Activated naive CD8-positive, alpha-beta T cell treated with anti-CD3 and anti-CD28 coated beads, Interleukin-2, amount 10 ng/mL, durations not matched to agents 7 days and 5 days (primary cell): ENCODE data around the gene POLE4. TPM values are rescaled to one million over a fixed set of nuclear protein-coding genes. Genes with fewer than 3 reads are reported as not detected.
A peak's percentile ranks its signal among the peaks of the same experiment; 100 is the strongest.

Experiments
- ATAC-seq: fragments of 150-1000 bp; cut with Tn5 transposase; one replicate; pipeline ENCODE4 v1.10.0; 2021; ENCODE audit warnings: low read depth, moderate library complexity
- POLR2A ChIA-PET: fragments of 350-600 bp; sonication (Branson Sonifier 250); formaldehyde crosslinking; loops from one replicate; lab custom pipeline; 2021; ENCODE audit warnings: antibody characterized with exemption; lab: Charles Lee
- DNase-seq: peaks from one replicate; pipeline ENCODE4 v3.0.0; 2021
- H3K27ac Mint-ChIP-seq: one replicate; pipeline ENCODE4 v1.8.0; 2022; ENCODE audit warnings: mild to moderate bottlenecking, mixed read lengths
- H3K27me3 Mint-ChIP-seq: one replicate; pipeline ENCODE4 v1.8.0; 2022; ENCODE audit warnings: mild to moderate bottlenecking, moderate library complexity, mixed read lengths
- H3K36me3 Mint-ChIP-seq: one replicate; pipeline ENCODE4 v1.8.0; 2021; ENCODE audit warnings: mild to moderate bottlenecking, mixed read lengths
- H3K4me1 Mint-ChIP-seq: one replicate; pipeline ENCODE4 v1.8.0; 2021; ENCODE audit warnings: mixed read lengths
- H3K4me3 Mint-ChIP-seq: one replicate; pipeline ENCODE4 v1.8.0; 2022; ENCODE audit warnings: mild to moderate bottlenecking, moderate library complexity, mixed read lengths
- H3K9me3 Mint-ChIP-seq: one replicate; pipeline ENCODE4 v1.8.0; 2021; ENCODE audit warnings: mixed read lengths
- total RNA-seq, 2 experiments: library from RNA; stranded (reverse); gene quantifications; one replicate each; pipeline ENCODE4 v1.2.3, GENCODE V29; 2021

Gene POLE4
- 10 to 100 TPM; 42.5 to 43.8 TPM for total RNA-seq

GRCh38 chr2:74958274-74959105 lies at the start of gene POLE4:
POLE4 (plus strand) TSS chr2:74958643; CDS start chr2:74958680, 37 bp downstream.
- POLR2A ChIA-PET, result interaction anchor here (1.3 kb wide), 1 partner anchor 13 kb away, joined by 5 read pairs; no protein-coding TSS in a partner anchor
- ATAC-seq (peak; percentile 91), DNase-seq (peak; percentile 96)
- peak within 1 kb of the TSS; percentile 81 for H3K4me3 Mint-ChIP-seq
- no peaks in the 10 kb centered on the region for H3K27me3 Mint-ChIP-seq
- H3K4me1 Mint-ChIP-seq, result peaks cover 25% of the 10 kb centered on the region
- peaks cover 25% of the 10 kb centered on the region for H3K36me3 Mint-ChIP-seq
- H3K9me3 Mint-ChIP-seq, result no peaks in the 10 kb centered on the region
- H3K27ac Mint-ChIP-seq, result peak within 1 kb of the TSS; percentile 85

GRCh38 chr2:74908748-74909444 lies 49.5 kb upstream of the POLE4 start:
- peaks cover 43% of the 10 kb centered on the region for H3K27me3 Mint-ChIP-seq
- peak; percentile 14 for ATAC-seq
- H3K4me3 Mint-ChIP-seq, result peak overlapping the region; percentile 34
- no peak overlapping the region for H3K27ac Mint-ChIP-seq
- H3K9me3 Mint-ChIP-seq, result no peaks in the 10 kb centered on the region
- H3K4me1 Mint-ChIP-seq, result peaks cover 5% of the 10 kb centered on the region
- POLR2A ChIA-PET, result no interaction called here
- peaks cover 1% of the 10 kb centered on the region for H3K36me3 Mint-ChIP-seq
- no peak for DNase-seq

- H3K9me3 Mint-ChIP-seq, result no peaks in the 10 kb centered on the region
- peaks cover 13% of the 10 kb centered on the region for H3K4me1 Mint-ChIP-seq
- peaks cover 1% of the 10 kb centered on the region for H3K36me3 Mint-ChIP-seq
- ATAC-seq (no peak), DNase-seq (no peak)
- H3K27ac Mint-ChIP-seq, result no peak overlapping the region
- POLR2A ChIA-PET, result no interaction called here
- H3K27me3 Mint-ChIP-seq, result peaks cover 51% of the 10 kb centered on the region
- no peak overlapping the region for H3K4me3 Mint-ChIP-seq
Measured at GRCh38 chr2:74910245-74910644, 48.2 kb upstream of the POLE4 start.

GRCh38 chr2:74911061-74911460 lies 47.4 kb upstream of the POLE4 start:
- Mint-ChIP-seq H3K4me3 (no peak overlapping the region), H3K36me3 (peaks cover 1% of the 10 kb centered on the region), H3K27me3 (peaks cover 52% of the 10 kb centered on the region), H3K4me1 (peaks cover 20% of the 10 kb centered on the region), H3K27ac (no peak overlapping the region), H3K9me3 (no peaks in the 10 kb centered on the region)
- DNase-seq, result no peak
- POLR2A ChIA-PET, result no interaction called here
- no peak for ATAC-seq

GRCh38 chr2:74915743-74916142 lies 42.7 kb upstream of the POLE4 start:
- H3K27me3 Mint-ChIP-seq, result peaks cover 53% of the 10 kb centered on the region

GRCh38 chr2:74916394-74916793 lies 42.0 kb upstream of the POLE4 start:
- POLR2A ChIA-PET, result no interaction called here
- H3K27me3 Mint-ChIP-seq, result peaks cover 56% of the 10 kb centered on the region
- no peak overlapping the region for H3K27ac Mint-ChIP-seq
- H3K4me1 Mint-ChIP-seq, result peaks cover 19% of the 10 kb centered on the region
- no peak overlapping the region for H3K4me3 Mint-ChIP-seq
- H3K36me3 Mint-ChIP-seq, result no peaks in the 10 kb centered on the region
- ATAC-seq (no peak), DNase-seq (no peak)
- H3K9me3 Mint-ChIP-seq, result no peaks in the 10 kb centered on the region

More at GRCh38 chr2:74915743-74916142, 42.7 kb upstream of the POLE4 start:
- Mint-ChIP-seq H3K9me3 (no peaks in the 10 kb centered on the region), H3K4me1 (peaks cover 19% of the 10 kb centered on the region), H3K36me3 (no peaks in the 10 kb centered on the region), H3K4me3 (no peak overlapping the region), H3K27ac (no peak overlapping the region)
- ATAC-seq, result peak; percentile 77
- POLR2A ChIA-PET, result interaction anchor here (0.6 kb wide), 1 partner anchor 29 kb away, joined by 3 read pairs; no protein-coding TSS in a partner anchor
- DNase-seq, result peak; percentile 71

- Mint-ChIP-seq H3K9me3 (no peaks in the 10 kb centered on the region), H3K4me3 (no peak overlapping the region), H3K27me3 (peaks cover 47% of the 10 kb centered on the region), H3K27ac (no peak overlapping the region), H3K4me1 (peaks cover 19% of the 10 kb centered on the region), H3K36me3 (no peaks in the 10 kb centered on the region)
- ATAC-seq (no peak), DNase-seq (no peak)
- POLR2A ChIA-PET, result no interaction called here
Measured at GRCh38 chr2:74917702-74918619, 40.5 kb upstream of the POLE4 start.

GRCh38 chr2:74919827-74920226 lies 38.6 kb upstream of the POLE4 start:
- Mint-ChIP-seq H3K4me3 (peak overlapping the region; percentile 4), H3K27me3 (peaks cover 38% of the 10 kb centered on the region), H3K36me3 (no peaks in the 10 kb centered on the region), H3K27ac (no peak overlapping the region), H3K9me3 (no peaks in the 10 kb centered on the region), H3K4me1 (peaks cover 13% of the 10 kb centered on the region)
- POLR2A ChIA-PET, result no interaction called here
- DNase-seq (peak; percentile 83), ATAC-seq (peak; percentile 57)

- H3K4me1 Mint-ChIP-seq, result peaks cover 2% of the 10 kb centered on the region
- no peak overlapping the region for H3K27ac Mint-ChIP-seq
- no peak for ATAC-seq
- H3K36me3 Mint-ChIP-seq, result no peaks in the 10 kb centered on the region
- DNase-seq, result no peak
- H3K4me3 Mint-ChIP-seq, result no peak overlapping the region
- POLR2A ChIA-PET, result no interaction called here
- no peaks in the 10 kb centered on the region for H3K9me3 Mint-ChIP-seq
- H3K27me3 Mint-ChIP-seq, result peaks cover 34% of the 10 kb centered on the region
Measured at GRCh38 chr2:74921236-74921736, 37.2 kb upstream of the POLE4 start.

- no peak for ATAC-seq
- Mint-ChIP-seq H3K4me3 (no peak overlapping the region), H3K27me3 (peaks cover 29% of the 10 kb centered on the region), H3K27ac (no peak overlapping the region), H3K9me3 (no peaks in the 10 kb centered on the region), H3K36me3 (no peaks in the 10 kb centered on the region), H3K4me1 (peaks cover 2% of the 10 kb centered on the region)
- POLR2A ChIA-PET, result no interaction called here
- no peak for DNase-seq
Measured at GRCh38 chr2:74922592-74923227, 35.7 kb upstream of the POLE4 start.

GRCh38 chr2:74924463-74925265 lies 33.8 kb upstream of the POLE4 start:
- ATAC-seq (no peak), DNase-seq (no peak)
- Mint-ChIP-seq H3K4me1 (peaks cover 5% of the 10 kb centered on the region), H3K27me3 (peaks cover 14% of the 10 kb centered on the region), H3K27ac (no peak overlapping the region), H3K9me3 (no peaks in the 10 kb centered on the region), H3K36me3 (peaks cover 2% of the 10 kb centered on the region), H3K4me3 (no peak overlapping the region)
- POLR2A ChIA-PET, result no interaction called here

- Mint-ChIP-seq H3K4me1 (peaks cover 5% of the 10 kb centered on the region), H3K36me3 (peaks cover 2% of the 10 kb centered on the region), H3K27ac (no peak overlapping the region), H3K27me3 (peaks cover 10% of the 10 kb centered on the region), H3K9me3 (no peaks in the 10 kb centered on the region), H3K4me3 (no peak overlapping the region)
- POLR2A ChIA-PET, result no interaction called here
- no peak for DNase-seq
- no peak for ATAC-seq
Measured at GRCh38 chr2:74925361-74925786, 33.1 kb upstream of the POLE4 start.
